HepG2 (cell line): Measurements from ENCODE around the gene SNAI3. TPM values are rescaled to one million over a fixed set of nuclear protein-coding genes. Genes with fewer than 3 reads are reported as not detected.

Experiments
- ARID2 ChIP-seq: sonication (generic); formaldehyde crosslinking; IDR thresholded peaks from 2 replicates; pipeline ENCODE4 v1.8.1; 2022; ENCODE audit warnings: mild to moderate bottlenecking, missing genetic modification reagents, borderline replicate concordance
- ATF7 ChIP-seq, 2 experiments: fragments of 450-650 bp in 1 of 2; sonication (generic) in 1 of 2; formaldehyde crosslinking in 1 of 2; IDR thresholded peaks; 2 replicates each; pipeline versions ENCODE4 v1.4.0 to v1.6.1; 2016 to 2020; ENCODE audit warnings: antibody characterized with exemption in 1 of 2, mild to moderate bottlenecking in 1 of 2, missing genetic modification reagents in 1 of 2
- GATAD1 ChIP-seq: IDR thresholded peaks from 2 replicates; pipeline ENCODE4 v1.6.1; 2016; ENCODE audit warnings: missing genetic modification reagents, missing compliant biosample characterization
- JUN ChIP-seq: sonication (generic); formaldehyde crosslinking; IDR thresholded peaks from 2 replicates; pipeline ENCODE4 v1.4.0; 2020; ENCODE audit warnings: mild to moderate bottlenecking, missing genetic modification reagents
- MAFF ChIP-seq: IDR thresholded peaks from 2 replicates; pipeline ENCODE4 v1.6.1; 2011; ENCODE audit warnings: low read depth, low read length, improper control_type of control experiment
- MED8 ChIP-seq: sonication (generic); formaldehyde crosslinking; IDR thresholded peaks from 2 replicates; pipeline ENCODE4 v1.8.1; 2023; ENCODE audit warnings: mild to moderate bottlenecking, missing genetic modification reagents; ENCODE audit not compliant: insufficient replicate concordance
- MTF2 ChIP-seq: sonication (generic); formaldehyde crosslinking; IDR thresholded peaks from 2 replicates; pipeline ENCODE4 v1.5.0; 2020; ENCODE audit warnings: missing genetic modification reagents, borderline replicate concordance
- RBFOX2 ChIP-seq: fragments of 200-400 bp; formaldehyde crosslinking; IDR thresholded peaks from 2 replicates; pipeline ENCODE4 v1.6.1; 2017; ENCODE audit warnings: low read depth, mild to moderate bottlenecking, low read length
- SP2 ChIP-seq: sonication (generic); formaldehyde crosslinking; IDR thresholded peaks from 2 replicates; pipeline ENCODE4 v1.5.1; 2020; ENCODE audit warnings: mild to moderate bottlenecking, missing genetic modification reagents
- STAT5B ChIP-seq: sonication (generic); formaldehyde crosslinking; IDR thresholded peaks from 2 replicates; pipeline ENCODE4 v1.4.0; 2020; ENCODE audit warnings: missing genetic modification reagents
- TBP ChIP-seq: sonication (generic); formaldehyde crosslinking; IDR thresholded peaks from 2 replicates; pipeline ENCODE4 v1.5.0; 2020; ENCODE audit warnings: missing genetic modification reagents
- ZNF569 ChIP-seq: sonication (generic); formaldehyde crosslinking; IDR thresholded peaks from 2 replicates; pipeline ENCODE4 v1.5.0; 2020; ENCODE audit warnings: mild to moderate bottlenecking, missing genetic modification reagents, moderate library complexity, borderline replicate concordance
- ZNF776 ChIP-seq: sonication (generic); formaldehyde crosslinking; IDR thresholded peaks from 2 replicates; pipeline ENCODE4 v1.4.0; 2020; ENCODE audit warnings: mild to moderate bottlenecking, missing genetic modification reagents
- polyA plus RNA-seq, 8 experiments: library from polyadenylated mRNA; depleted of rRNA in 3 of 8; stranded (reverse) in 7 of 8; unstranded in 1 of 8; fragments of >200 nt; fragmentation: Illumina TruSeq in 4 of 8; extraction: Trizol in 4 of 8; gene quantifications; 2 replicates each; pipeline versions ENCODE4 v1.2.1 to v1.2.3, GENCODE V29; 2011 to 2016; ENCODE audit warnings: low read depth in 4 of 8, missing spikeins in 1 of 8, mixed read lengths in 1 of 8; ENCODE audit not compliant: insufficient read depth in 1 of 8
- total RNA-seq, 5 experiments: library from RNA; depleted of rRNA; stranded (reverse); fragments of >200 nt; fragmentation: Illumina TruSeq; extraction: Trizol; gene quantifications; 2 replicates each; pipeline ENCODE4 v1.2.3, GENCODE V29; 2016; ENCODE audit warnings: low read depth in 1 of 5
- TF ChIP-seq, protein P1 (sequence below): sonication (generic); formaldehyde crosslinking; IDR thresholded peaks from 2 replicates; pipeline ENCODE4 v1.5.0; 2020; ENCODE audit warnings: mild to moderate bottlenecking, missing genetic modification reagents, borderline replicate concordance
- TF ChIP-seq, protein P2 (sequence below): sonication (generic); formaldehyde crosslinking; conservative IDR thresholded peaks from 2 replicates; pipeline ENCODE4 v1.4.0; 2020; ENCODE audit warnings: mild to moderate bottlenecking, missing genetic modification reagents, moderate library complexity
- TF ChIP-seq, protein P3 (sequence below): sonication (generic); formaldehyde crosslinking; IDR thresholded peaks from 2 replicates; pipeline ENCODE4 v1.5.1; 2020; ENCODE audit warnings: mild to moderate bottlenecking, missing genetic modification reagents, moderate library complexity

Gene SNAI3
- total and polyA plus RNA-seq, 2 of the 13 experiments (the other 11 are each of a cell fraction or from before 2014, with no cell fraction given), result 0.09 to 0.18 TPM

DNA sequence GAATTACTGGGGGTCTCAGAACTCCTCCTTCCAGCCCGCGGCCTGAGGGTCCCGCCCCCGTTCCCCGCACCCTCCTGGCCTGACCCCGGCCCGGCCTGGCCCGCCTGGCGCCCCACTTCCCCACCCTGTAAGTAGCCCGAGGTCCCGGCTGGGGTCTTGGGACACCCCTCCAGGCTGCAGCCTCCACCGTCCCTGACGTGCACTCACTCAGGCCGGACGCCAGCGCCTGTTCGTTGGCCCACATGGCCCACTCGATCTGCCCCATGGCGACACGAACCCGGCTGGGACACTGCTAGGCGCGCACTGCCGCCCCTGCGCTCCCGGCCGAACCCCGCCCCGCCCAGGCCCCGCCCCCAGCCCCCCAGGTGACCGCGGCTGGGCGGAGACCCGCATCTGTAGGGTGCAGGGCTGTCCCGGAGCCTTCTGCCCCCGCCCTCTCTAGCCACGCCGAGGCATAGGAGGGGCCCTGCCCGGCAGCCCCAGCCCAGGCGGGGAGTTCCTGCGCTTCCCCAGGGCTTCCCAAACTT is 35.5 kb downstream of the SNAI3 start, which contains the start of gene CYBA (continued):
- TF ChIP-seq STAT5B, result peak; percentile 57; the same call in 1 of the 2 replicates
- TF ChIP-seq ATF7 (IDR thresholded peaks at IDR 0.05), result no peak
- no peak for TF ChIP-seq ATF7 (CRISPR knock-in tag; IDR thresholded peaks at IDR 0.05)
- peak; percentile 72; the same call in 1 of the 2 replicates for TF ChIP-seq MTF2 (CRISPR knock-in tag)
- TF ChIP-seq MAFF, result no peak
- TF ChIP-seq MED8, result no peak
- TF ChIP-seq, protein P1, sequence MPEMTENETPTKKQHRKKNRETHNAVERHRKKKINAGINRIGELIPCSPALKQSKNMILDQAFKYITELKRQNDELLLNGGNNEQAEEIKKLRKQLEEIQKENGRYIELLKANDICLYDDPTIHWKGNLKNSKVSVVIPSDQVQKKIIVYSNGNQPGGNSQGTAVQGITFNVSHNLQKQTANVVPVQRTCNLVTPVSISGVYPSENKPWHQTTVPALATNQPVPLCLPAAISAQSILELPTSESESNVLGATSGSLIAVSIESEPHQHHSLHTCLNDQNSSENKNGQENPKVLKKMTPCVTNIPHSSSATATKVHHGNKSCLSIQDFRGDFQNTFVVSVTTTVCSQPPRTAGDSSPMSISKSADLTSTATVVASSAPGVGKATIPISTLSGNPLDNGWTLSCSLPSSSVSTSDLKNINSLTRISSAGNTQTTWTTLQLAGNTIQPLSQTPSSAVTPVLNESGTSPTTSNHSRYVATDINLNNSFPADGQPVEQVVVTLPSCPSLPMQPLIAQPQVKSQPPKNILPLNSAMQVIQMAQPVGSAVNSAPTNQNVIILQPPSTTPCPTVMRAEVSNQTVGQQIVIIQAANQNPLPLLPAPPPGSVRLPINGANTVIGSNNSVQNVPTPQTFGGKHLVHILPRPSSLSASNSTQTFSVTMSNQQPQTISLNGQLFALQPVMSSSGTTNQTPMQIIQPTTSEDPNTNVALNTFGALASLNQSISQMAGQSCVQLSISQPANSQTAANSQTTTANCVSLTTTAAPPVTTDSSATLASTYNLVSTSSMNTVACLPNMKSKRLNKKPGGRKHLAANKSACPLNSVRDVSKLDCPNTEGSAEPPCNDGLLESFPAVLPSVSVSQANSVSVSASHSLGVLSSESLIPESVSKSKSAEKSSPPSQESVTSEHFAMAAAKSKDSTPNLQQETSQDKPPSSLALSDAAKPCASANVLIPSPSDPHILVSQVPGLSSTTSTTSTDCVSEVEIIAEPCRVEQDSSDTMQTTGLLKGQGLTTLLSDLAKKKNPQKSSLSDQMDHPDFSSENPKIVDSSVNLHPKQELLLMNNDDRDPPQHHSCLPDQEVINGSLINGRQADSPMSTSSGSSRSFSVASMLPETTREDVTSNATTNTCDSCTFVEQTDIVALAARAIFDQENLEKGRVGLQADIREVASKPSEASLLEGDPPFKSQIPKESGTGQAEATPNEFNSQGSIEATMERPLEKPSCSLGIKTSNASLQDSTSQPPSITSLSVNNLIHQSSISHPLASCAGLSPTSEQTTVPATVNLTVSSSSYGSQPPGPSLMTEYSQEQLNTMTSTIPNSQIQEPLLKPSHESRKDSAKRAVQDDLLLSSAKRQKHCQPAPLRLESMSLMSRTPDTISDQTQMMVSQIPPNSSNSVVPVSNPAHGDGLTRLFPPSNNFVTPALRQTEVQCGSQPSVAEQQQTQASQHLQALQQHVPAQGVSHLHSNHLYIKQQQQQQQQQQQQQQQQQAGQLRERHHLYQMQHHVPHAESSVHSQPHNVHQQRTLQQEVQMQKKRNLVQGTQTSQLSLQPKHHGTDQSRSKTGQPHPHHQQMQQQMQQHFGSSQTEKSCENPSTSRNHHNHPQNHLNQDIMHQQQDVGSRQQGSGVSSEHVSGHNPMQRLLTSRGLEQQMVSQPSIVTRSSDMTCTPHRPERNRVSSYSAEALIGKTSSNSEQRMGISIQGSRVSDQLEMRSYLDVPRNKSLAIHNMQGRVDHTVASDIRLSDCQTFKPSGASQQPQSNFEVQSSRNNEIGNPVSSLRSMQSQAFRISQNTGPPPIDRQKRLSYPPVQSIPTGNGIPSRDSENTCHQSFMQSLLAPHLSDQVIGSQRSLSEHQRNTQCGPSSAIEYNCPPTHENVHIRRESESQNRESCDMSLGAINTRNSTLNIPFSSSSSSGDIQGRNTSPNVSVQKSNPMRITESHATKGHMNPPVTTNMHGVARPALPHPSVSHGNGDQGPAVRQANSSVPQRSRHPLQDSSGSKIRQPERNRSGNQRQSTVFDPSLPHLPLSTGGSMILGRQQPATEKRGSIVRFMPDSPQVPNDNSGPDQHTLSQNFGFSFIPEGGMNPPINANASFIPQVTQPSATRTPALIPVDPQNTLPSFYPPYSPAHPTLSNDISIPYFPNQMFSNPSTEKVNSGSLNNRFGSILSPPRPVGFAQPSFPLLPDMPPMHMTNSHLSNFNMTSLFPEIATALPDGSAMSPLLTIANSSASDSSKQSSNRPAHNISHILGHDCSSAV (CRISPR knock-in tag), result no peak
- no peak for TF ChIP-seq JUN (CRISPR knock-in tag)
- TF ChIP-seq, protein P2, sequence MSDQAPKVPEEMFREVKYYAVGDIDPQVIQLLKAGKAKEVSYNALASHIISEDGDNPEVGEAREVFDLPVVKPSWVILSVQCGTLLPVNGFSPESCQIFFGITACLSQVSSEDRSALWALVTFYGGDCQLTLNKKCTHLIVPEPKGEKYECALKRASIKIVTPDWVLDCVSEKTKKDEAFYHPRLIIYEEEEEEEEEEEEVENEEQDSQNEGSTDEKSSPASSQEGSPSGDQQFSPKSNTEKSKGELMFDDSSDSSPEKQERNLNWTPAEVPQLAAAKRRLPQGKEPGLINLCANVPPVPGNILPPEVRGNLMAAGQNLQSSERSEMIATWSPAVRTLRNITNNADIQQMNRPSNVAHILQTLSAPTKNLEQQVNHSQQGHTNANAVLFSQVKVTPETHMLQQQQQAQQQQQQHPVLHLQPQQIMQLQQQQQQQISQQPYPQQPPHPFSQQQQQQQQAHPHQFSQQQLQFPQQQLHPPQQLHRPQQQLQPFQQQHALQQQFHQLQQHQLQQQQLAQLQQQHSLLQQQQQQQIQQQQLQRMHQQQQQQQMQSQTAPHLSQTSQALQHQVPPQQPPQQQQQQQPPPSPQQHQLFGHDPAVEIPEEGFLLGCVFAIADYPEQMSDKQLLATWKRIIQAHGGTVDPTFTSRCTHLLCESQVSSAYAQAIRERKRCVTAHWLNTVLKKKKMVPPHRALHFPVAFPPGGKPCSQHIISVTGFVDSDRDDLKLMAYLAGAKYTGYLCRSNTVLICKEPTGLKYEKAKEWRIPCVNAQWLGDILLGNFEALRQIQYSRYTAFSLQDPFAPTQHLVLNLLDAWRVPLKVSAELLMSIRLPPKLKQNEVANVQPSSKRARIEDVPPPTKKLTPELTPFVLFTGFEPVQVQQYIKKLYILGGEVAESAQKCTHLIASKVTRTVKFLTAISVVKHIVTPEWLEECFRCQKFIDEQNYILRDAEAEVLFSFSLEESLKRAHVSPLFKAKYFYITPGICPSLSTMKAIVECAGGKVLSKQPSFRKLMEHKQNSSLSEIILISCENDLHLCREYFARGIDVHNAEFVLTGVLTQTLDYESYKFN (CRISPR knock-in tag), result no peak
- TF ChIP-seq, protein P3, sequence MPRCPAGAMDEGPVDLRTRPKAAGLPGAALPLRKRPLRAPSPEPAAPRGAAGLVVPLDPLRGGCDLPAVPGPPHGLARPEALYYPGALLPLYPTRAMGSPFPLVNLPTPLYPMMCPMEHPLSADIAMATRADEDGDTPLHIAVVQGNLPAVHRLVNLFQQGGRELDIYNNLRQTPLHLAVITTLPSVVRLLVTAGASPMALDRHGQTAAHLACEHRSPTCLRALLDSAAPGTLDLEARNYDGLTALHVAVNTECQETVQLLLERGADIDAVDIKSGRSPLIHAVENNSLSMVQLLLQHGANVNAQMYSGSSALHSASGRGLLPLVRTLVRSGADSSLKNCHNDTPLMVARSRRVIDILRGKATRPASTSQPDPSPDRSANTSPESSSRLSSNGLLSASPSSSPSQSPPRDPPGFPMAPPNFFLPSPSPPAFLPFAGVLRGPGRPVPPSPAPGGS (CRISPR knock-in tag), result no peak; the same call in 1 of the 2 replicates
- no peak for TF ChIP-seq TBP (CRISPR knock-in tag)
- peak; percentile 87 for TF ChIP-seq RBFOX2
- peak; percentile 44 for TF ChIP-seq SP2 (CRISPR knock-in tag)
- TF ChIP-seq GATAD1 (CRISPR knock-in tag), result peak; percentile 59; the same call in 1 of the 2 replicates
- TF ChIP-seq ARID2 (CRISPR knock-in tag), result peak; percentile 67; the same call in 1 of the 2 replicates
- TF ChIP-seq ZNF776 (CRISPR knock-in tag), result no peak
- no peak for TF ChIP-seq ZNF569
